ENCODE measurements around the gene CDK4.

CDK4 gene

DNA sequence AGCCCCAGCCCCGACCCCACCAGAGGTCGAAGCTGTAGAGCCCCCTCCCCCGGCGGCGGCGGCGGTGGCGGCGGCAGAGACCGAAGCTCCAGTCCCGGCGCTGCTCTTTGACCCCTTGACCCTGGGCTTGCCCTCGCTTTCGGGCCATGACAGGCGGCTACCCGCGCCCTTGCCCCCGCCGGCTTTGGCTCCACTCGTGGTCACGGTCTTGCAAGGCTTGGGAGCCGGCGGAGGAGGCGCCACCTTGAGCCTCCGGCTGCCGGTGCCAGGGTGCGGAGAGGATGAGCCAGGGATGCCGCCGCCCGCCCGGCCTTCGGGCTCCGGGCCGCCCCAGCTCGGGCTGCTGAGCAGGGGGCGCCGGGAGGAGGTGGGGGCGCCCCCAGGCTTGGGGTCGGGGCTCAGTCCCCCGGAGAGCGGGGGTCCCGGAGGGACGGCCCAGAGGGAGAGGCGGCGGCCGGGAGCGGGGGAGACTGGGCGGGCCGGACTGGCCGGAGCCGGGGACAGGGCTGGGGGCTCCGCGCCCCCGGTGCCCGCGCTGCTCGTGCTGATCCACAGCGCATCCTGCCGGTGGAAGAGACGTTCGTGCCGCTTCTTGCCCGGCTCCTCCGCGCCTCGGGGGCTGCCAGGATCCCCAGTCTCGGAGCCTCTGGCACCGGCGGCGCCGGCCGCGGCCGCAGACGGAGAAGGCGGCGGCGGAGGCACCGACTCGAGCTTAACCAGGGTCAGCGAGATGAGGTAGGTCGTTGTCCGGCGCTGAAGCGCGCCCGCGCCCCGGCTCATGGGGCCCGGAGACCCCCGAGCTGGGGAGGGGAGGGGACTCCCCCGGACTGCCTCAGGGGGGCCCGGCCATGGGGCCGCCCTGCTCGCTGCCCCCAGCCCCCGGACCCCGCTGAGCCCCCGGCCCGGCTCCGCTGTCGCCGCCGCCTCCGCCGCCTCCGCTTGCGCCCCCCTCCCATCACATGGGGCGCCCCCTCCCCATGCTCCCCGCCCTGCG lies 14.3 kb downstream of the CDK4 start:
- DNase-seq = no peak

DNA sequence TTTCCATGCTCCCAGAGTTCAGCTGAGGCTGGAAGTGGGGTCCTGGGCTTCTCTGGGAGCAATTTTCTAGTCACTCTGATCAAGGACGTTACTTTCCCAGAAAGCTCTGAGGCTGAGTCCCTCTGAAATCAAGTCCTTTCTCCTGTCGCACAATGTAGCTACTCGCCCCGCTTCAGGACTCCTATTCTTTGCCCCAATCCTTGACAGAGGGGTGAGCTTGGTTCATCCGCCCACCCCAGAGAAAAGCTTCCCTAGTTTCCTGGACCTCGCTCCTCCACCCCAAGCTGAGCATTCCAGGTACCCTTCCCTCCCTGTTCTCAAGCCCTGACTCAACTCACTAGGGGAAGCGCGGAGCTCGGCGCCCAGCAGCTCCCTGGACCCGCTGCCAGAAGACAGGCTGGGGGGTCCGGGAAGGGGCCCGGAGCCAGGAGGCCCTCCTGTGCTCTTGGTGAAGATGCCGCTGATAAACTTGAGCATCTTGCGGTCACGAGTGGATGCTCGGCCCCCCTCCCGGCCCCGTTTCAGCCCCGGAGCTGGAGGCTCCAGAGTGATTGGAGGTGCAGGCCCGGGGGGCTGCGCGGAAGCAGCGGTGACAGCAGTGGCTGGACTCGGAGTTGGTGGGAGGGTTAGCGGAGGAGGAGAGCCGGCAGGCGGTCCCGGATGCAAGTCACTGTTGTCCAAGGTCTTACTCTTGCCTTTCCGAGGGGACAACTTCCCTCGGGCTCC lies 15.2 kb downstream of the CDK4 start:
- no peak for DNase-seq

DNA sequence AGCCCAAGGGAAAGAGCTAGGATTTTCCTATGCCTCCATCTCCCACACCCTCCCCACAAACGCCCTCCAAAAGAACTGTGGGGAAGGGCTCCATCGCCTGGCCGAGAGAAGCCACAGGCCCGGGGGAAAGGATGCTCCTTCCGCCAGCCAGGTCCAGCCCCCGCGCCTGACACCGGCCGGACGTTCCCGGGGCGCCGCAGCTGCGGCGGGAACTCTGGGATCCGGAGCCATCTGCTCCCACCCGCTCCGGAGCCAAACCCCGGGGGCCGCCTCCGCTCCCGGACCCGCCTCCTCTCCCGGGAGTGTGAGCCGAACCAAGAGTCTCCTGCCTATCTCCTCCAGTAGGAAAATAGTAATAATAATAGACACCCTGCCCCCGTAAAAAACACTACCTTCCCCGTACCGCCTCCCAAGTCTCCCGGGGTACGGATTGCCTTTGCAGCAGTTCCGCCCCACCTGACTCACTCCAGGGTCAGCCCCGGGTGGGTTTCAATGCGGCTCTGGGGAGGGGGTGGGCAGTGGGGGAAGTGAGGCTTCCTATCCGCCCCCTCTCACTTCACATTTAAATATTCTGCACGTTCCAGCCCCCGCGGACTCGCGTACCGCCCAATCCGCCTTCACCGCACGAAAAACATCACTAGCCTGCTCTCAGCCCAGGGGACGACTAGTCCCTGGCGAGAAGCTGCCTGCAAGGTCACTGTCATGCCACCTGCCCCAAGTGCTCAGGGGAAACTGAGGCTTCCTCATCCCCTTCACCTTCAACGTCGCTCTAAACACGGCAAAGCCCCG lies 16.0 kb downstream of the CDK4 start:
- no peak for DNase-seq

DNA sequence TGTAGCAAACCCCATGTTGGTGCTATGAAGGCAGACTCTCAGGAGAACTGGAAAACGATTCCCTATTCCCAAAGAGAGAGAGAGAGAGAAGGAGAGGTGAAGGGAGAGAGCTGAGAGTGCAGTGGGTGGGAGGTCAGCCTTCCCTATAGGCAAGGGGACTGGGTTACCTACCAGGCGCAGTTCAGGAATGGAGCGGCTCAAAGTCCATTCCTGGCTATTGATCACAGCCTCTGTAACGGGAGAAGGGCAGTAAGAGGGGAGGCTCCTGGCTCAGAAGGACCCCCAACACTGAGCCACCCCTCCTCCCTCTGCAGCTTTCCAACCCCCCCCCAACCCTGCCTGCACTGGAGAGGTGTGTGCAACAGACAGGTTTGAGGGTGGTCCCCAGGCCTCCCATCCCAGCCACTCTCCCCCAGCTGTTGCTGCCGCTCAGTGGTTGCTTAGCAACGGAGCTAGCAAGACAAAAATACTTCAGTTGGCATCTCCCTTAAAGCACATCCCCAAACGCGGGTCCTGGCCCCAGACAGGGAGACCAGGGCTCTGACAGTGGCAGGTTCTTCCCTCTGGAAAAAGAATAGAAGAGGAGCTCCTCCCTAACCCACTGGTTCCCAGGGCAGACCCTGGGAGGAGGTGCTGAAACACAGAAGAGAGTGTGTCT lies 16.8 kb downstream of the CDK4 start:
- DNase-seq = no peak

DNA sequence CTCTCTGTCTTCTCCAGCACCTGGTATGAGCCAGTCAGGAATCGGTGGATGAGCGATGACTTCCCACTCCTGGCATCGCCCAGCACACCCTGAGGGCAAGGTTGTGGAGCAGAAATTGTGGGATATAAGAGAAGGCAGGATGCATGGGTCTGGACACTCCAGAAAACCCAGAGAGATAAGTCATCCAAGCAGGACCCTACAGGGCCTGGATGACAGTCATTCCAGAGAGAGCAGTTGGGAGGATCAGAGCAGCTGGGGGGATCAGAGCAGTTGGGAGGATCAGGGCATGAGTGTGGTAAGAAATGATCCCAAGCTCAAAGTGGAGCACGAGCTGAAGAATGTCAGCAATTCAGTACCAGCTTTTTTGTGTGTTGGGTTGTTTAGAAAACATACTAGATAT lies 17.5 kb downstream of the CDK4 start:
- DNase-seq = no peak

DNA sequence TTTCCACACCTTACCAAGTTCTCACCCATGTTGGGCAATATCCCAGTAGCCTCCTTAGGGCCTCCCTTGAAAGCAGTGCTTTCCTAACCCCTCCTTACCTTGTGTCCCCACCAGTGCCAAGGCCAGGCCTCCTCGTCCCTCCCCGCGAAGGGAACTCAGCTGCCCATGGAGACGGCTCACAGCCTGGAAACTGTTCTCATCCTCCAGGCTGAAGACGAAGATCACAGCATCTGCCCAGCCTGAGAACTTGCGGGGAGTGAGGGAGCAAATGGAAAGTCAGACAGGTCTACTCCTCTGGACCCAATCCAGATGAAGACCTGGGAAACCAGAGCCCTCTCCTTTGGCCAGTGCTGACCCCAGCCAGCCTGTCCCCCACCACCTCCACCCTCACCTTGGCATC lies 18.2 kb downstream of the CDK4 start:
- DNase-seq = no peak

DNA sequence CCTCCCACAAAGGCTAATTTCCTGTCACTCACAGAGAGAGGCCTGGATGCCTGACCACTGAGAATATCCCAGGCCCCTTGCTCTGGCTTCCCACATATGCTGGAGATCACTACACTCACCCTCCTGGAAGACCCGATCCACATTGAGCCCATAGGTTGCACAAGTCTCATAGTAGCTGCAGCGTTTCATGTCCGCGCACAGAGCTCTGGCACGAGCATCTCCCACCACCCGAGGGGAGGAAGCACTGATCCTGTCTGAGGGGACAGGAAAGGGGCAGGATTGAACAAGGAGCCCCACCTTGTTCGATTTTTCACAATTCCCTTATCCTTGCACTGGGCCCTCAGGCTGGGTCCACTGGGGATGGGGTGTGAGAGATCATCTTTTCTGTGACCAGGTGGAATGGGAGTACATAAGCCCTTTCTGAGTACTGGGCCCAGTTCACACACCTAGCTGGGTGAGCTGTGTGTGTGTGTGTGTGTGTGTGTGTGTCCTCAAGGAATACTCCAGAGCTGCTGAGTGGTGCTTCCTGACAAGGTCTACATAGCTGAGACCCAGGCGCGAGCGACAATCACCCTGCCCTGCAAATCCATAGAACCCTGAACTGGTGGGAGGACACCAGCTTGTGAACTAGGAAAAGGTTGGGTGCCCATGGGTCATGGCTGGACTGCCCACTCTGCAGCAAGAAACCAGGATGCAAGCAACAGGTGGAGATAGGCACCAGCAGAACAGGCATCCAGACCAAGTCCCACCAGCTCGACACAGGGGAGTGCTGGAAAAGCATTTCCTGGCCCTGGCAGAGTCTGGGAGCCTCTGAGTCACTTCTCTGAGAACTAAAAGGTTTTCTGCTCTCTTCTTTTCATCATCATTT lies 19.1 kb downstream of the CDK4 start:
- DNase-seq = peak; percentile 48

DNA sequence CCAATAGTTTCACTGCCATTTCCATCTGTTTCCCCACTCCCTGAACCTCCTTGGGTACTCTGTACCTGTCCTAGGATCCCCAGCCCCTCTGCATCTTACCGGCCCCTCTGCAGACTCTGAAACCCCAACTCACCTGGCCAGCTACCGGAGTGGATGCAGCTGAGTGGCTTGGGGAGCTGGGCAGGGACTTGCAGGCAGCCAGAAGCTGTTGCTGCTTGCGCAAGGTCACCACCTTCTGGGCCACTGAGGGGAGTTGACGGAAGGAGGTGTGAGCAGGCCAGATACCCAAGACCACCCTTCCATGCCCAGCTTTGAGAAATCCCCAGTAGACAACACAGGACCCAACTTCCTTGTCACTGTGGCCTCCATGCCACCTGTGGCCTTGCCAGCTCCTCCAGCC lies 19.8 kb downstream of the CDK4 start:
- peak; percentile 48 for DNase-seq

DNA sequence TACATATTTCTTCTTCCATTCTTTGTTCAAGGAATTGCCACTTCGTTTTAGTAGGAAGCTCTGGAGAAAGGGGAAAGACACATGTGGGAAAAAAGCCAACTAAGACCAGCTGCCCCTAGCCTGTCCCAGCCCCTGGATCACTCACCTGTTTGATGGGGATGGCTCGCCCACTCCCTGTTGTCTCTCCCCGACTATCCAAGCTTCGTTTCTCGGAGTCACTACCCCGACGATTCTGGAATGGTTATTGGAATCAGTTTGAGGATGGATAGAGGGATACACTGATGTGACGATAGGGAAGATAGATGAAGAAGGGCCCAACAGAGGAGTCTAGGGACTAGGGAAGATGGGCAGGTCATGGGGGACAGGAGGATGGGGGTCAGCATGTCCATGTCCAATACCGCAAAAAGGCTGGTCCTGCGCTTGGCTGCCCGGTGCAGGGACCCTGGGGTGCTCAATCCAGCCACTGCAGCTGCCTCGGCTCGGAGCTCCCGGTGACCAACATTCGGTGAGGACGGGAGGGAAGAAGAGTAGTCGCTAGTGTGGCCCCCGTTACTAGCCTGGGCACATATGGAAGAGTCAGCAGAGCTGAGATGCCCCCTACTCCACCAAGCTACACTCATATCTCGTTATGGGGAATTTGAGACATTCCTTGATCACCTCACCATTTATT lies 20.6 kb downstream of the CDK4 start:
- no peak for DNase-seq

DNA sequence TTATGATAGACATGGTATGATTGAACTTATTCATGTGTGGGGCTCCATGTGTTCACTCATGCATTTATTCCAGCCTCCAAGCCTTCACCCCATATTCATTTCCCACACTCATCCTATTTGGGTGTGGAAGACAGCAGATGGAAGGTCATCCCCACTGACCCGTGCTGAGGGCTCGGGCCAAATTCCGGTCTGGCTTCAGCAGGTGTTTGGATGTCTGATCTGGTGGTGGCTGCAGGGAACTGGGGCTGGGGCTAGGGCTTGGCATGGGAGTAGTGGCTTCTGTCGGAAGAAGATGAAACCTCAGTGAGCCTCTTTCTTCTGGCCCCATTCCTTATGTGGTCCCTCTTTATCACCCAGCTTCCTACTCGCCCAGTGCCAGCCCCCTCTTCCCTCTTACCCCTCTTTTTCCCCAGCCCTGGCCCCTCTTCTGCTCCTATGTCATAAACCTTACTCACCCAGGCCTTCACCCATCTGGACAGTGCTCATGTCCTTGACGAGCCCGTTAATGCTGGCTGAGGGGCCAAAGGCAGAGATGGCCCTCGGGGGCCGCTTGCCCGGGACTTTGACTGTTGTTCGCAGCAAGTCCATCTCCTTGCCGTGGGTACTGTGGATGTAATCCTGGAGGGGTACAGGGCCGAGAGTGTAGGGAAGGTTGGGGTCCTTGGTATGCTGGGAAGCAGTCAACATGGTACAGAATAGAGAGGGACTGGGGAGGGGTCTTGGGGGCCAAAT lies 21.6 kb downstream of the CDK4 start:
- no peak for DNase-seq

DNA sequence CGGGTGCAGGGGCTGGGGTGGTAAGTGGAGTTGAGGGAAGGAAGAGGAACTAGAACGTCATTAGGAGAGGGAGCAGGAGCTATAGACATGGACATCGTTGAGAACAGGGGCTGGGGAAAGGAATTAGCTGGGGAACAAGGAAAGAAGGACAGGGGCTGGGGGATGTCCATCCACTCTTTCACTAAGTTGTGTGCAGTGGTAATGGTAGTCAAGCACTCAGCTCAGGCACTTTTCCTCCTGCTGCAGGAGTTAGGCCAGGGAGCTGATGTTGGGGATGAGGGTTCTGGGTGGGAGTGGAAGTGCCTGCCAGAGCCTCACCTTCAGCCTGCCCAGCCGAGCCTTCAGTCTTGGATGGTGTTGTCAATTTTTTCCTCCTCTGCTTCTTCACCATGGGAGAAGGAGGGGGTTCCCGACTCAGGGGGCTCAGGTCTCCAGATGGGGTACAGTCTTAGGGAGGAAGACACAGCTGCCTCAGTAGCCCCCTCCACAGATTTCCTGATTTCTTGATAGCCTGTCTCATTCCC lies 22.7 kb downstream of the CDK4 start:
- DNase-seq = no peak

DNA sequence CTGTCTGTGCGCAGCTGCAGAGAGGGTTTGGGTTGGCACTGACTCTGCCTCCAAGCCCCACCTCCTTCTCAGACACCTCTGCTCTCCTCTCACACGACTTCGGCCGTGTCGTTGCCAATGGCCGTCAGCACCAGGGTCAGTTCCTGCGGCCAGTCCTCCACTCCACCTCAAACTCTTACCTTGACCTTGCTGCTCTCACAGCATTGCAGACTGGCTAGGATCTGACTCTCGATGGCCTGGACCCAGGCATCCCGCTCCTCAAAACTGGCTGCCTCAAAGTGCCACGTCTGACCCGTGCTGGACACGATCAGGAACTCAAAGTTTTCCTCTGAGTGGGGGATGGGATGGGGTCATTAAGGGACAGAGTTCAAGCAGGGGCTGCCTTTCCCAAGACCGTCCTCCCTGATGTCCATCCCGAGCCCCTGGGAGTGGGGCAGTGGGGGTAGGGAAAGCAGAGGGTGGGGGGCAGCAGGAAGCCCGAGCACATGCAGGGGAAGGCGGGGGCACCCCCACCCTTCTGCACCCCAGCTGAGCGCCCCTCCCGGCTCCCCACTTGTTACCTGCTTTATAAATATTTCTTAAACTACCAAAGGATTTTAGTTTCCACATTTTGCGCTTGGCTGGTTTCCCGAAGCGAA lies 24.2 kb downstream of the CDK4 start:
- DNase-seq = no peak

DNA sequence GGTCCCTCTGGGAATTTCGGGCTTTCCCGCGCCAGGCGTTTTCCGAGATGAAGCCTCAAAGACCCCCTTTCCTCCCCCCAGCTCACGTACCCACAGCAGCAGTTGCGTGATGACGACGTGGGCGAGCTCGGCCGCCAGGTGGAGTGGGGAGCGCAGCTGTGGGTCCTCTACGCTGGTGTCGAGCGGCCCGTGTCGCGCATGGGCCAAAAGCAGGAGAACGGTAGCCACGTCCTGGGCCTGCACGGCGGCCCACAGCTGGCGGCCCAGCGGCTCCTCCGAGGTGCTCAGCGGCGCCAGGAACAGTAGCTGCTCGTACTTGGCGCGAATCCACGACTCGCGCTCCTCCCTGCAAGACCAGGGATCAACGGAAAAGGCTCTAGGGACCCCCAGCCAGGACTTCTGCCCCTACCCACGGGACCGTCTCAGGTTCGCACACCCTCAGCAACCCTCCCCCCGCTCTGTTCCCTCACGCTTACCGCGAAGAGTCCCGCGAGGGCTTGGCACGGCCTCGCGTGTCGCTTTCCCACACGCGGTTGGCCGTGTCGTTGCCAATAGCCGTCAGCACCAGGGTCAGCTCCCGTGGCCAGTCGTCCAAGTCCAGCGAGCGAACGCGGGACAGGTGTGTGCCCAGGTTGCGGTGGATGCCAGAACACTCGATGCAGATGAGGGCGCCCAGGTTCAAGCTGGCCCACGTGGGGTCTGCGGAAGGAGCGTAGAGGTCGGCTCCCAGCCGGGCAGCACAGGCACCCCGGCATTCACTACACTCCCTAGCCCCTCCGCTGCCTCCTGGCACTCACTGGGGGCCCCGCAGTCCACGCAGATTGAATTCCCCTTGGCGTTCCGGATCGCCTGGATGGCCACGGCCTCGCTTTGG lies 25.0 kb downstream of the CDK4 start:
- DNase-seq = no peak

DNA sequence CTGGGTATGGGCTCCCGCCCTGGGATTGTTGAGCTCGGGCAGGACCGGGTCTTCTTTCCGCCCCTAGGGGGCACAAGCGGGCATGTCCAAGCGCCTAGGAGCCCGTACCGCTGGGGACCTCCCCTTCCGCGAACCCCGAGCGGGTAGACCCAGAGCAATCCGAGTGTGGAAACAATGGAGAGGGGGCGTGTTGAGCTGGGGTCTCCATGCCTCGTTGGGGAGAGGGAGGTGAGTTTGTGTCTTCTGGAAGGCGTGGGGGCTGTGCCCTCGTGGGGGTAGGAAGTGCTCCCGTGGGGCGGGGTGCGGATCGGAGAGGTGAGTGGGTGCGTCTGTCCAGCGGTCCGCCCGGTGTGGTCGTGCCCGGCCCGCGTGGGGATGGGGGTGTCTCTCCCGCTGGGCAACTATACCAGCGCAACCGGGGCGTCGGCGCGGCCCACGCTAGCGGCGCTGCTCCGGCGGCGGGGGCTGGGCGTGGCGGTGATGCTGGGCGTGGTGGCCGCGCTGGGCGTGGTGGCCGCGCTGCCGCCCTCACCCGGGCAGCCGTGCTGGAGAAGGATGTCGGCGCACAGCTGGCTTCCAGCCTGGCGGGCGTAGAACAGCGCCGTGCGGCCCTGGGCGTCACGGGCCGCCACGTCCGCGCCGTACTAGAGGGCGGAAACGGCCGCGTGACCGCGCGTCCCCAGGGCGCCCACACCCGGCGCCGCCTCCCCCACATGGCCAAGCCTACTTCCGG lies 25.8 kb downstream of the CDK4 start:
- no peak for DNase-seq

DNA sequence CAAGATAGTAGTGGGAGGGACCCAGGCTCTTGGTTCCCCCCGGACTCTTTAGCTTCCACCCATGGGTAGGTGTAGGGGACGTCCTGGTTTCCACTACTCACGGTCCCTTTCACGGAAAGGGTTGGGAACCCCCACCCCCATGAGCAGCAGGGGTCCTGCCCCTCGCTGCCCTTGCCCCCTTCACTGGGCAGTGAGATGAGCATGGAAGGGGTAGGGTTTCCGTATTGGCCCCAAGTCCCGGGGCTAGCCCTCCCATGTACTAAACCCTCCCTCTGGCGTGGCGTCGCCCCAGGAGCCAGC lies 26.3 kb downstream of the CDK4 start:
- no peak for DNase-seq

DNA sequence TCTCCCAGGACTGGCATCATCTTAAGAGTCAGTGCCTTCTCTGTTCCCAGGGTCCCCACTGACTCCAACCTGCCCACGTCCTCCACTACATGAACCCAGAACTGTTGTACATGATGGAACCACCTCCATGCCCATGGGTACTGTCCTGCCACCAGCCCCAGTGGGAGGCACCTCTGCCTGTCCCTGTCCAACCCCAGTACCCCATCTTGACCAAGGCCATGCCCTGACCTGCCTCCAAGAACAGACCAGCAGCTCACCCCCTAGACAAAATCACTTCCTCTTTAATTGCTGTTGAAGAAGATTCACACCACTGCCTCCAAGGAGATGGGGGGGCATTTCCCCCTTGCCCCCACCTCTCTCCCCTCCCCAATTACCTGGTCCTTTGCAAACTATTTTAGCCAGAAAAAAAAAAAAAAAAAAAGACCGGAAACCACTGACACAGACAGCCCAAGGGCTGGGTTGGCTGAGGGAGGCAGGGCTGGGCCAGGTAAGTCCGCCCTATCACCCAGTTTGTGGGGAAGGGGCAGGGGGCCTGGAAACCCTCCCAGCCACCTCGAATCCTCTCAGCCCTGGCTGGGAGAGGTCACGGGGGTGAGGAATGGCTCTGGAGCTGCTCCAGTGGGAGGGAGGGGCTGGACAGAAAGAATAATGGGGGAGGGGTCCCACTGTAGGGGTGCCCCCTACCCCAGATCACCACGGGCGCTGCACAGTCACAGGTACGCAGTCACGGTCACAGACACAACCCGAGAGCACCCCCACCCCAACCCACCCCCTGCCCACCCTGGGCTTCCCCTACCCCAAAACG lies 27.0 kb downstream of the CDK4 start:
- no peak for DNase-seq

Measured in activated effector memory CD4-positive, alpha-beta T cell treated with anti-CD3 and anti-CD28 coated beads, Interleukin-2, amount 50 U/mL, for 16 hours (primary cell).